PFSK-1 (cell line): ENCODE data around the gene CDC42BPB.

Experiments
- FOXP2 ChIP-seq: optimal IDR thresholded peaks from 2 replicates; pipeline ENCODE3; 2011; ENCODE audit warnings: borderline replicate concordance, control low read depth, inconsistent platforms; ENCODE audit not compliant: insufficient read depth; ENCODE audit errors: extremely low read length, extremely low read depth
- POLR2AphosphoS5 ChIP-seq: IDR thresholded peaks from 2 replicates; pipeline ENCODE4 v1.6.1; 2012; ENCODE audit warnings: low read depth, mild to moderate bottlenecking, control low read depth, low read length, moderate library complexity
- SIN3A ChIP-seq: IDR thresholded peaks from 2 replicates; pipeline ENCODE4 v1.6.1; 2012; ENCODE audit warnings: mild to moderate bottlenecking, low read length, moderate library complexity, borderline replicate concordance; ENCODE audit not compliant: insufficient read depth
- TAF1 ChIP-seq: IDR thresholded peaks from 2 replicates; pipeline ENCODE4 v1.6.1; 2012; ENCODE audit warnings: low read length, control low read depth, borderline replicate concordance; ENCODE audit not compliant: insufficient read depth
- TF ChIP-seq, protein P1 (sequence below), 2 experiments: IDR thresholded peaks; 2 replicates each; pipeline versions ENCODE4 v1.6.1 to v1.8.0; 2011 to 2012; ENCODE audit warnings: low read depth in 2 of 2, low read length in 2 of 2, control low read depth in 1 of 2, inconsistent platforms in 1 of 2, mild to moderate bottlenecking in 1 of 2, moderate library complexity in 1 of 2; ENCODE audit not compliant: insufficient read depth in 1 of 2

CDC42BPB gene

GRCh38 chr14:102917469-102918211 is 139.7 kb downstream of the CDC42BPB start:
- TF ChIP-seq FOXP2 (no peak), SIN3A (no peak), POLR2AphosphoS5 (no peak), TAF1 (no peak)
- TF ChIP-seq, protein P1, sequence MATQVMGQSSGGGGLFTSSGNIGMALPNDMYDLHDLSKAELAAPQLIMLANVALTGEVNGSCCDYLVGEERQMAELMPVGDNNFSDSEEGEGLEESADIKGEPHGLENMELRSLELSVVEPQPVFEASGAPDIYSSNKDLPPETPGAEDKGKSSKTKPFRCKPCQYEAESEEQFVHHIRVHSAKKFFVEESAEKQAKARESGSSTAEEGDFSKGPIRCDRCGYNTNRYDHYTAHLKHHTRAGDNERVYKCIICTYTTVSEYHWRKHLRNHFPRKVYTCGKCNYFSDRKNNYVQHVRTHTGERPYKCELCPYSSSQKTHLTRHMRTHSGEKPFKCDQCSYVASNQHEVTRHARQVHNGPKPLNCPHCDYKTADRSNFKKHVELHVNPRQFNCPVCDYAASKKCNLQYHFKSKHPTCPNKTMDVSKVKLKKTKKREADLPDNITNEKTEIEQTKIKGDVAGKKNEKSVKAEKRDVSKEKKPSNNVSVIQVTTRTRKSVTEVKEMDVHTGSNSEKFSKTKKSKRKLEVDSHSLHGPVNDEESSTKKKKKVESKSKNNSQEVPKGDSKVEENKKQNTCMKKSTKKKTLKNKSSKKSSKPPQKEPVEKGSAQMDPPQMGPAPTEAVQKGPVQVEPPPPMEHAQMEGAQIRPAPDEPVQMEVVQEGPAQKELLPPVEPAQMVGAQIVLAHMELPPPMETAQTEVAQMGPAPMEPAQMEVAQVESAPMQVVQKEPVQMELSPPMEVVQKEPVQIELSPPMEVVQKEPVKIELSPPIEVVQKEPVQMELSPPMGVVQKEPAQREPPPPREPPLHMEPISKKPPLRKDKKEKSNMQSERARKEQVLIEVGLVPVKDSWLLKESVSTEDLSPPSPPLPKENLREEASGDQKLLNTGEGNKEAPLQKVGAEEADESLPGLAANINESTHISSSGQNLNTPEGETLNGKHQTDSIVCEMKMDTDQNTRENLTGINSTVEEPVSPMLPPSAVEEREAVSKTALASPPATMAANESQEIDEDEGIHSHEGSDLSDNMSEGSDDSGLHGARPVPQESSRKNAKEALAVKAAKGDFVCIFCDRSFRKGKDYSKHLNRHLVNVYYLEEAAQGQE (IDR thresholded peaks at IDR 0.05; ENCODE audit: insufficient read depth in 1 of 2, low read depth in 2 of 2, low read length in 2 of 2): no peak

DNA sequence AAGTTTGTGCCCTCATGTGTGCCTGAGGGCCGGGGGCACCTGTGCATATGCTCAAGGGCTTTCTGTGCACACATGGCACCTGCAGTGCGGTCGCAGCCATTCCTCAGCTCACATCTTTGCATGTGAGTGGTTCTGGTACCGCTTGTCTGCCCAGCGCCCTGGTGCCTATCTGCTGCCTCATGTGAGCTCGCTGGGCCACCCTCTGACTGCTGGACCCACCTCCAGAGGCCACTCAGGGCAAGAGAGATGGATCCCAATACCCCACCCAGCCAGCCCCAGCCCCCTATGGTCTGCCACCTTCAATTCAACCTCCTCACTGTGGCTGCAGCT is 140.3 kb downstream of the CDC42BPB start:
- no peak for TF ChIP-seq SIN3A
- TF ChIP-seq POLR2AphosphoS5: no peak
- TF ChIP-seq, protein P1 (IDR thresholded peaks at IDR 0.05; ENCODE audit: insufficient read depth in 1 of 2, low read depth in 2 of 2, low read length in 2 of 2): no peak
- TF ChIP-seq TAF1: no peak
- no peak for TF ChIP-seq FOXP2

- TF ChIP-seq TAF1: no peak
- TF ChIP-seq SIN3A: no peak
- no peak for TF ChIP-seq POLR2AphosphoS5
- no peak for TF ChIP-seq FOXP2
- TF ChIP-seq, protein P1 (IDR thresholded peaks at IDR 0.05; ENCODE audit: insufficient read depth in 1 of 2, low read depth in 2 of 2, low read length in 2 of 2): no peak
Measured at GRCh38 chr14:102916347-102917055, 140.8 kb downstream of the CDC42BPB start.

DNA sequence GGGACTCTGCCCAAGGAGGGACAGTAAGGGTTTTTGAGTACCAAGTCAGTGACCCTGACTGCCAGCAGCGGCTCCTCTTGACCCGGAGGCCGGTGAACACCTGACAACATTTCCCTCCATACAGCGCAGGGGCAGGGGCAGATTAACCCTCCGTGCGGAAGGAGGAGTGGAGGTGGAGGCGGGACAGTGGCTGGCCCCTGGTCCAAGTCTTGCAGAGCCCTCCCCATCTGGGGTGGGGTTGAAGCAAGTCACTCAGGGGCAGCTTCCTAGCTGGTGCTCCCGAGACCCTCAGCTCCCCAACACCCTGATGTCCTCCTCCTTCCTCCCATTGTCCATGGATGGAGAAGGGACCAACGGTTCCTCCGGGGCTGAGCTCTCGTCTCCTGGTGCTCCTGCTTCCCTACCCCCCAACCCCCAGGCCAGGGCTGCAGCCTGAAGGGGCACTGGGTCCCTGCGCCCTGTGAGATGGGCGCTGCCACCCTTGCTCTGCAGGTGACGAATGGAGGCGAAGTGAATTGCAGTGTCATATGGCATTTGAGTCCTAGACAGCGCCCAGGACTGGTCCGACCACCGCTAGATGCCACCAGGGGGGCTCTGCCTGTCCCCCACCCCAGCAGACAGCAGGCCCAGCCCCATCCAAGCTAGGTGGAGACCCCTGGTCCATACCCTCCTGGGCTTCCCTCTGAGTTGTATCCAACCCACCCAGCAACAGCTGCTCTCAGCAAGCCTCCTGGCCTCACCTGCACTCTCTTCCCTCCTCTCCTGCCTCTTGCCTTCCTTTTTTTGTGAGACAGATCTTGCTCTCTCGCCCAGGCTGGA is 141.8 kb downstream of the CDC42BPB start:
- no peak for TF ChIP-seq SIN3A
- TF ChIP-seq, protein P1 (IDR thresholded peaks at IDR 0.05; ENCODE audit: insufficient read depth in 1 of 2, low read depth in 2 of 2, low read length in 2 of 2): no peak
- no peak for TF ChIP-seq POLR2AphosphoS5
- no peak for TF ChIP-seq FOXP2
- no peak for TF ChIP-seq TAF1
